Prostate gland (tissue), 2 donors: Measurements from ENCODE around the gene OR51D1. TPM values are rescaled to one million over a fixed set of nuclear protein-coding genes. Genes with fewer than 3 reads are reported as not detected.

Experiments used
- DNase-seq: peaks from one replicate; pipeline ENCODE4 v3.0.0-alpha.2; 2019; ENCODE audit warnings: low spot score
- H3K27ac ChIP-seq, 2 donors: fragments of 200-600 bp; sonication (generic); 2 replicates each; pipeline ENCODE4 v1.5.1; 2017 to 2019
- H3K27me3 ChIP-seq: fragments of 200-600 bp; sonication (generic); replicated peaks from 2 replicates; pipeline ENCODE4 v1.5.1; 2019; ENCODE audit not compliant: insufficient read depth
- H3K36me3 ChIP-seq, 2 donors: fragments of 200-600 bp; sonication (generic); 1 replicate in 1 of 2; 2 replicates in 1 of 2; pipeline versions ENCODE4 v1.5.1 to v1.8.1; 2017 to 2019
- H3K4me1 ChIP-seq: fragments of 200-600 bp; sonication (generic); replicated peaks from 2 replicates; pipeline ENCODE4 v1.5.1; 2019
- H3K4me3 ChIP-seq, 2 donors: fragments of 200-600 bp; sonication (generic); 2 replicates each; pipeline ENCODE4 v1.5.1; 2017 to 2019
- H3K9me3 ChIP-seq: fragments of 200-600 bp; sonication (generic); 2 replicates; pipeline ENCODE4 v1.5.1; 2017
- POLR2A ChIP-seq: fragments of 450-650 bp; IDR thresholded peaks from one replicate; pipeline ENCODE4 v1.6.1; 2016; ENCODE audit warnings: antibody characterized with exemption, mild to moderate bottlenecking
- POLR2AphosphoS5 ChIP-seq: sonication (generic); formaldehyde crosslinking; IDR thresholded peaks from one replicate; pipeline ENCODE4 v1.6.1; 2017; ENCODE audit warnings: antibody characterized with exemption
- WGBS: methylation state at CpG from one replicate; pipeline ENCODE4 v1.1.5; 2018; 5-methylcytosine and 5-hydroxymethylcytosine counted together
- intact Hi-C: fragments of 100-400 bp; cut with DNase I; formaldehyde crosslinking; loops from one replicate; pipeline ENCODE4 v1.14.2; 2022
- total RNA-seq, 2 donors: library from RNA; depleted of rRNA; stranded (reverse); fragments of >200 nt; gene quantifications; one replicate each; pipeline ENCODE4 v1.1.0, GENCODE V29; 2016
- TF ChIP-seq, protein P1 (sequence below), 4 experiments: fragments of 200-600 bp in 2 of 4; fragments of 450-650 bp in 2 of 4; sonication (generic) in 2 of 4; IDR thresholded peaks; 1 replicate in 3 of 4; 2 replicates in 1 of 4; pipeline ENCODE4 v1.5.1; 2016 to 2019; ENCODE audit warnings: antibody characterized with exemption in 4 of 4, mild to moderate bottlenecking in 2 of 4, moderate library complexity in 2 of 4

OR51D1 gene, protein sequence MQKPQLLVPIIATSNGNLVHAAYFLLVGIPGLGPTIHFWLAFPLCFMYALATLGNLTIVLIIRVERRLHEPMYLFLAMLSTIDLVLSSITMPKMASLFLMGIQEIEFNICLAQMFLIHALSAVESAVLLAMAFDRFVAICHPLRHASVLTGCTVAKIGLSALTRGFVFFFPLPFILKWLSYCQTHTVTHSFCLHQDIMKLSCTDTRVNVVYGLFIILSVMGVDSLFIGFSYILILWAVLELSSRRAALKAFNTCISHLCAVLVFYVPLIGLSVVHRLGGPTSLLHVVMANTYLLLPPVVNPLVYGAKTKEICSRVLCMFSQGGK
- total RNA-seq: not detected

DNA sequence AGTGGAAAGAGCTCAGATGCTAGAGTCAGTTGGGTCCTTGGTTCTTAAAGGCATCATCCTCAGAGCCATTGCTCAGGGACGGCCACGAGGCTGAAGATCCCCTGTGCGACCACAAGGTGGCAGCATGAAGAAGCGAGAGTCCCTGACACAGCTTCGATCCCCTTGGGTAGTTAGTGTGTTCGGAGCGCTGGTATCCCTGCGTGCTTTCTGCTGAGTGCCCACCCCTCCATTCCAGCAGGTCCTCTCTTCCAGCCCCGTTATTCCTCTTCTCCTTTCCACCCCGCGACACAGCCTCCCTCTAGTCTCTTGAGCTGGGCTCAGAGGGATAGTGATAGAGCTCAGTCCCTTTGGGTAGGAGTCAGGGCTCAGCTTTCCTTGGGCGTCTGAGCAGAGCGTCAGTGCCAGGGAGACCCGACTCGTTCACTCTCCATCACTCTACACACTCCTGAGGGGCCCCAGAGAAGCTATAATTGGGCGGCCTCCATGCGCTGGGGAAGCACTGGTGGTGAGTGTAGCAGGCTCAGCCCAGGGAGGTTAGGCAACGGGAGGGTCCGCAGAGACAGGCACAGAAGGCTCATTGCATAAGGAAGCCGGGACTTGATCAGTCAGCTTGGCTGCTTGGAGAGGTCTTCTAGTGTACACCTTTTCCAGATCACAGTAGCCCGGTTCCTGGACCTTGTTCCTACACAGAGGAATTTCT is at the start of gene OR51D1:
OR51D1 (plus strand) TSS at position 516 of the 700 bp plus-strand sequence. CDS start 2,314 bp downstream, outside the sequence.
- Histone ChIP-seq H3K36me3 (no peaks in the 10 kb centered on the region), H3K4me3 (peak within 1 kb of the TSS in 1 of 2 donors; percentile 12), H3K27me3 (no peaks in the 10 kb centered on the region), H3K9me3 (no peaks in the 10 kb centered on the region), H3K4me1 (no peaks in the 10 kb centered on the region), H3K27ac (peak within 1 kb of the TSS; percentile 68 to 72)
- TF ChIP-seq POLR2AphosphoS5 (peak; percentile 20), POLR2A (no peak)
- TF ChIP-seq, protein P1, sequence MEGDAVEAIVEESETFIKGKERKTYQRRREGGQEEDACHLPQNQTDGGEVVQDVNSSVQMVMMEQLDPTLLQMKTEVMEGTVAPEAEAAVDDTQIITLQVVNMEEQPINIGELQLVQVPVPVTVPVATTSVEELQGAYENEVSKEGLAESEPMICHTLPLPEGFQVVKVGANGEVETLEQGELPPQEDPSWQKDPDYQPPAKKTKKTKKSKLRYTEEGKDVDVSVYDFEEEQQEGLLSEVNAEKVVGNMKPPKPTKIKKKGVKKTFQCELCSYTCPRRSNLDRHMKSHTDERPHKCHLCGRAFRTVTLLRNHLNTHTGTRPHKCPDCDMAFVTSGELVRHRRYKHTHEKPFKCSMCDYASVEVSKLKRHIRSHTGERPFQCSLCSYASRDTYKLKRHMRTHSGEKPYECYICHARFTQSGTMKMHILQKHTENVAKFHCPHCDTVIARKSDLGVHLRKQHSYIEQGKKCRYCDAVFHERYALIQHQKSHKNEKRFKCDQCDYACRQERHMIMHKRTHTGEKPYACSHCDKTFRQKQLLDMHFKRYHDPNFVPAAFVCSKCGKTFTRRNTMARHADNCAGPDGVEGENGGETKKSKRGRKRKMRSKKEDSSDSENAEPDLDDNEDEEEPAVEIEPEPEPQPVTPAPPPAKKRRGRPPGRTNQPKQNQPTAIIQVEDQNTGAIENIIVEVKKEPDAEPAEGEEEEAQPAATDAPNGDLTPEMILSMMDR (IDR thresholded peaks at IDR 0.05): peak; percentile 73 to 91 (median 86)
- DNase-seq: peak; percentile 71
- WGBS: 35% methylated on average over 21 of the region's 21 CpGs
- intact Hi-C loops: loop anchor here (2.0 to 5.0 kb wide), 2 partner anchors 60 to 190 kb away; partner anchors contain the start of gene OR51E2

DNA sequence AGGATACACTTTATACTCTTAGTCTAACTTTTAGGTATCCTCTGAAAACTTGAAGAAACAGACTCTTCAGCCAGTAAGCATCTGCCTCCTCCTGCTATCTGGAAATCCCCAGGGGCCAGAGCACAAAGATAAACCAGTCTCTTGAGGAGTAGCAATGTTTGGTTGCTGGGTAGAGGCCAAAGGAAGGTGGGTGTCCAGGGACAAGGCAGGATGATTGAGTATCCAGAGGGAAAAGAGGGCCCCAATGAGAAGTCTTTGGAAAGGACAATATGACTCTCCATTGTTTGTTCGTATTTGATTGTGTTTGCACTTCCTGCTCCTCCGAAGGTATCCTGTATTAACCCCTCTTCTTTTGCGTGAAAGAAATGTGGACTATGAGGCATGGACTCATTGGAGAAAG is 48.3 kb upstream of the OR51D1 start:
- H3K27ac ChIP-seq: no peak overlapping the region
- no peaks in the 10 kb centered on the region for H3K9me3 ChIP-seq
- H3K4me3 ChIP-seq: no peak overlapping the region
- intact Hi-C loops: no loop called here
- DNase-seq: no peak
- no peaks in the 10 kb centered on the region for H3K36me3 ChIP-seq
- 38% methylated on average over 3 of the region's 3 CpGs for WGBS
- no peak for TF ChIP-seq POLR2A
- TF ChIP-seq, protein P1 (IDR thresholded peaks at IDR 0.05): no peak
- no peak for TF ChIP-seq POLR2AphosphoS5
- no peaks in the 10 kb centered on the region for H3K4me1 ChIP-seq
- no peaks in the 10 kb centered on the region for H3K27me3 ChIP-seq

DNA sequence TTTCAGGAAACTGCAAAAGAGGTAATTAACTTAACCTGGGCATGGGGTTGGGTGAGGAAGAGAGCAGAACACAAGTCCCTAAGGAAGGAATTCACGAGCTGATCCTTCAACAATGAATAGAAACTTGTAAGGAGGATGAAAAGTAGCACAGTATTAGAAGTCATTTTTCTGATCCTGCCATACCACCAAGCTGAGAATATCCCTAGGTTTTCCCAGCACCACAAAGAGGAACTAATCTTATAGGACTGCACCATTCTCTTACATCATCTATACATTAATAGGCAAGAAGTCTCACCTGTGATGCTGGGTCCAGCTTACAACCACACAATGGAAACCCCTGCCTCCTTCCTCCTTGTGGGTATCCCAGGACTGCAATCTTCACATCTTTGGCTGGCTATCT is 43.5 kb upstream of the OR51D1 start, which contains the start of gene OR52I1:
OR52I1 (plus strand) TSS at position 301 of the 400 bp plus-strand sequence; CDS start at position 301, 0 bp downstream.
- no peak within 1 kb of the TSS for H3K27ac ChIP-seq
- DNase-seq: no peak
- H3K9me3 ChIP-seq: no peaks in the 10 kb centered on the region
- H3K4me3 ChIP-seq: no peak within 1 kb of the TSS
- TF ChIP-seq POLR2AphosphoS5: no peak
- TF ChIP-seq, protein P1 (IDR thresholded peaks at IDR 0.05): no peak
- no peak for TF ChIP-seq POLR2A
- H3K4me1 ChIP-seq: no peaks in the 10 kb centered on the region
- no peaks in the 10 kb centered on the region for H3K36me3 ChIP-seq
- WGBS: 83% methylated on average over 1 of the region's 1 CpG
- no peaks in the 10 kb centered on the region for H3K27me3 ChIP-seq
- intact Hi-C loops: no loop called here

DNA sequence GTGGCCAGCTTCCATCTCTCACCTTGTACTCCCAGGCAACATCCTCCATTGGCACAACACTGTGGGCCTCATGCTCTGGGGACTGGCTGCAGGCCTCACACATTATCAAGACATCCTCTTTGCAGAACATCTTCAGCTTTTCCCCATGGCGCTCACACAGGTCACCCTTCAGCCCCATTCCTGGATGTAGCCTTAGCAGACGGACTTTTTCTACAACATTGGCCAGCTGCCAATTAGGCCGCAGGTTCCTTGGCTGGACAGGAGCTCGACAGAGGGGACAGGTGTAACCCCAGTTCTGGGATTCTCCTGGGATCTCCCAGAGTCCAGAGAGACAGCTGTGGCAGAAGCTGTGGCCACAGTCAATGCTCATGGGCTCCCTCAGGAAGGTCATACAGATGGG is 32.2 kb upstream of the OR51D1 start:
- TF ChIP-seq POLR2AphosphoS5 (no peak), POLR2A (no peak)
- TF ChIP-seq, protein P1 (IDR thresholded peaks at IDR 0.05): no peak
- 93% methylated on average over 4 of the region's 4 CpGs for WGBS
- no peak overlapping the region for H3K4me3 ChIP-seq
- H3K36me3 ChIP-seq: peaks cover 4 to 12% of the 10 kb centered on the region in 2 donors
- H3K4me1 ChIP-seq: no peaks in the 10 kb centered on the region
- DNase-seq: no peak
- H3K27me3 ChIP-seq: no peaks in the 10 kb centered on the region
- no peak overlapping the region for H3K27ac ChIP-seq
- intact Hi-C loops: loop anchor here (10.0 kb wide), 1 partner anchor 420 kb away; no protein-coding TSS in a partner anchor
- H3K9me3 ChIP-seq: no peaks in the 10 kb centered on the region
